Endothelial cell (in vitro differentiated cells): ENCODE measurements around the gene SEMA4D. TPM values are rescaled to one million over a fixed set of nuclear protein-coding genes. Genes with fewer than 3 reads are reported as not detected.
A peak's percentile ranks its signal among the peaks of the same experiment; 100 is the strongest.

Source experiments
- DNase-seq: peaks from one replicate; pipeline ENCODE4 v3.0.0; 2021; ENCODE audit warnings: low spot score
- H3K27ac Mint-ChIP-seq: one replicate; pipeline ENCODE4 v1.8.0; 2021; ENCODE audit warnings: mixed read lengths, inconsistent platforms; ENCODE audit not compliant: unreplicated experiment
- H3K27me3 Mint-ChIP-seq: one replicate; pipeline ENCODE4 v1.8.0; 2021; ENCODE audit warnings: mild to moderate bottlenecking, moderate library complexity, mixed read lengths, inconsistent platforms; ENCODE audit not compliant: unreplicated experiment
- H3K36me3 Mint-ChIP-seq: one replicate; pipeline ENCODE4 v1.8.0; 2021; ENCODE audit warnings: mild to moderate bottlenecking, low read depth, mixed read lengths, inconsistent platforms; ENCODE audit not compliant: unreplicated experiment
- H3K4me1 Mint-ChIP-seq: one replicate; pipeline ENCODE4 v1.8.0; 2021; ENCODE audit warnings: mild to moderate bottlenecking, mixed read lengths, inconsistent platforms; ENCODE audit not compliant: unreplicated experiment
- H3K4me3 Mint-ChIP-seq: one replicate; pipeline ENCODE4 v1.8.0; 2021; ENCODE audit warnings: mild to moderate bottlenecking, mixed read lengths, inconsistent platforms; ENCODE audit not compliant: unreplicated experiment
- H3K9me3 Mint-ChIP-seq: one replicate; pipeline ENCODE4 v1.8.0; 2021; ENCODE audit warnings: mixed read lengths, inconsistent platforms; ENCODE audit not compliant: unreplicated experiment
- CTCF ChIP-seq: fragments of 200-600 bp; sonication (generic); IDR thresholded peaks from one replicate; pipeline ENCODE4 v1.5.0; 2021; ENCODE audit warnings: antibody characterized with exemption; ENCODE audit not compliant: unreplicated experiment
- total RNA-seq: library from RNA; stranded (reverse); fragmentation: NEBNext Ultra II Directional; extraction: Animal tissue kit (Norgen Biotek cat#: 25700); gene quantifications from one replicate; pipeline ENCODE4 v1.2.1, GENCODE V29; 2021; ENCODE audit not compliant: unreplicated experiment

The SEMA4D gene
- total RNA-seq, 1 donor from 2014 or later = 14.8 TPM

GRCh38 chr9:89317282-89317681 lies 180.6 kb downstream of the SEMA4D start:
- Mint-ChIP-seq H3K27ac (peak overlapping the region; percentile 92), H3K4me3 (peak overlapping the region; percentile 81), H3K36me3 (peaks cover 14% of the 10 kb centered on the region), H3K27me3 (peaks cover 4% of the 10 kb centered on the region), H3K9me3 (no peaks in the 10 kb centered on the region), H3K4me1 (peaks cover 23% of the 10 kb centered on the region)
- no peak for DNase-seq
- TF ChIP-seq CTCF = no peak

- Mint-ChIP-seq H3K4me3 (no peak overlapping the region), H3K27me3 (peaks cover 11% of the 10 kb centered on the region), H3K36me3 (peaks cover 14% of the 10 kb centered on the region), H3K27ac (no peak overlapping the region), H3K4me1 (peaks cover 20% of the 10 kb centered on the region), H3K9me3 (no peaks in the 10 kb centered on the region)
- TF ChIP-seq CTCF = no peak
- no peak for DNase-seq
These were observed 182.4 kb downstream of the SEMA4D start for GRCh38 chr9:89315482-89315881.

- Mint-ChIP-seq H3K4me3 (no peak overlapping the region), H3K9me3 (no peaks in the 10 kb centered on the region), H3K36me3 (peaks cover 14% of the 10 kb centered on the region), H3K4me1 (peaks cover 23% of the 10 kb centered on the region), H3K27ac (peak overlapping the region; percentile 59), H3K27me3 (peaks cover 12% of the 10 kb centered on the region)
- no peak for TF ChIP-seq CTCF
- no peak for DNase-seq
These were observed 183.0 kb downstream of the SEMA4D start for GRCh38 chr9:89314955-89315354.

GRCh38 chr9:89313842-89314241 lies 184.1 kb downstream of the SEMA4D start:
- H3K36me3 Mint-ChIP-seq = peaks cover 9% of the 10 kb centered on the region
- H3K4me3 Mint-ChIP-seq = no peak overlapping the region
- peaks cover 14% of the 10 kb centered on the region for H3K27me3 Mint-ChIP-seq
- DNase-seq = no peak
- TF ChIP-seq CTCF = no peak
- H3K9me3 Mint-ChIP-seq = no peaks in the 10 kb centered on the region
- no peak overlapping the region for H3K27ac Mint-ChIP-seq
- H3K4me1 Mint-ChIP-seq = peaks cover 20% of the 10 kb centered on the region

GRCh38 chr9:89312222-89312571 lies 185.7 kb downstream of the SEMA4D start:
- Mint-ChIP-seq H3K9me3 (no peaks in the 10 kb centered on the region), H3K4me3 (peak overlapping the region; percentile 96), H3K36me3 (no peaks in the 10 kb centered on the region), H3K27ac (peak overlapping the region; percentile 91), H3K27me3 (peaks cover 11% of the 10 kb centered on the region), H3K4me1 (peaks cover 17% of the 10 kb centered on the region)
- TF ChIP-seq CTCF = no peak
- no peak for DNase-seq
